HG02870 (cell line): ENCODE data around the gene TBX18.

Source experiments
- ATAC-seq: cut with Tn5 transposase; IDR thresholded peaks from one replicate; pipeline ENCODE4 v1.9.1; 2021; ENCODE audit warnings: mild to moderate bottlenecking, moderate library complexity; ENCODE audit not compliant: unreplicated experiment

Gene TBX18

DNA sequence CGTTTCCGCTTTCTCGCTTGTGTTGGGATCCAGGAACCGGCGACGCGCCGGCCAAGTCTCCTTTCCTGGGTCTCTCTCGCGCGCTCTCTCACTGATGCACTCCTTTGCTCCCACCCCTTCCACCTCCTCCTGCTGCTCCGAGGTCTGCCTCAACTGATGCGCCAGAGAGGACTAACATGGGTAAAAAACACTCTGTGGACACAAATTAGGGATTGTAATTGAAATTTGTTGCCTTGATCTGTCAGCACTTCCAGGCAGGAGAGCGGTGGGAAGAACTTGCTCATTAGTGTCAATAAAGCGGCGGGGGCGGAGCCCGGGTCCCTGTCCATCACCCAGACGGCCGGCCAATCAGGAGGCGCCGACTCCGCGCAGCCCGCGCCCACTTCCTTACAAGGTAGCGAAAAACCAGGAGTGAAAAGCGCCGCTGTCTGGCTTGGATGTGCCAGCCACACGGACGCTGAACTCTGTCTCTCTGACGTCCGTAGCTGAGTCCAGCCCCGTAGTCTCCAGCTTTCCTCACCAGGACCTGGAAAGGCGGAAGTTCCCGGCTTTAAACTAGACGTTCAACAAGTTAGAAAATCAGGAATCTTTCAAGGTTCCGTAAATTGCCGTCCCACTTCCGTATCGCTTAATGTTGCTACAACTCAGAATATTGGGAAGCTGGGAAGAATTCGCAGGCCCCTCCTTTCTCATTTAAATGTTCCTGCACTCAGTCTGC lies at the start of gene TBX18:
Gene TBX18, minus strand, starts transcription at position 267 of the 718 bp plus-strand sequence. CDS start 417 bp downstream, outside the sequence.
- no peak for ATAC-seq

DNA sequence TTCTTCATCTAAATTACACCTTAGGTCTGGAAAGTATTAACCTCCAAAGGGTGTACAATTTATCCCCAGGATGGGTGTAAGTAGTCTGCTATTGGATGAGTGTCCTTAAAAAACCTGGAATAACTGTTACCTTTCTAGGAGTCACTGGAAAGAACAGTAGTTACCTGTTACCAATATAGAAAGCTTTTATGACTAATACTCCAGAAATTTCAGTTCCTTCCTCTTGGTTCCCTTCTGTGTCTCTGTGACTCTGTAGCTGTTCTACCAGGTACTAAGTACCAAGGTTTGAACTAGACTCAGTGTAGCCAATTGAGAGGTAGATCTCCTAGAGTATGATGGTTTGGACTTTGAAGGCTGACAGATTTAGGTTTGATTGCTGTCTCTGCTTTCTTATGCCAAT lies 47.0 kb upstream of the TBX18 start:
- ATAC-seq: no peak

DNA sequence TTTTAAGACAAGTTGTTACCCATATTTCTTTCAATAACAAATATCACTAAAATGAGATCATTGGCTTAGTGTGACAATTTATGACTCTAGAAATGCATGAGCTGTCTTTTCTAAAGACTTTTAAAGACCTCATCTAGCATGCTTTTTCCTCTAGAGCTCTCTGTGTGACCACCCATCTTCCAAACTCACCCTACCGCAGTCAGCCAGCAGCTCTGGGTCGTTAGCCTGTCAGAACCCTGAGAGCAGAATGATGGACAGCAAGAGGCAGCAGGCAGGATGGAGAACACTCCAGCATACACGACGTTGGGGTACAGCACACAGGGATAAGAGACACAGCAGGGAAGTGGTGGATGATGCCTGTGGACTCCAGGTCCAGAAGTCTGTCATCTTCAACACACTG lies 45.1 kb upstream of the TBX18 start:
- no peak for ATAC-seq

DNA sequence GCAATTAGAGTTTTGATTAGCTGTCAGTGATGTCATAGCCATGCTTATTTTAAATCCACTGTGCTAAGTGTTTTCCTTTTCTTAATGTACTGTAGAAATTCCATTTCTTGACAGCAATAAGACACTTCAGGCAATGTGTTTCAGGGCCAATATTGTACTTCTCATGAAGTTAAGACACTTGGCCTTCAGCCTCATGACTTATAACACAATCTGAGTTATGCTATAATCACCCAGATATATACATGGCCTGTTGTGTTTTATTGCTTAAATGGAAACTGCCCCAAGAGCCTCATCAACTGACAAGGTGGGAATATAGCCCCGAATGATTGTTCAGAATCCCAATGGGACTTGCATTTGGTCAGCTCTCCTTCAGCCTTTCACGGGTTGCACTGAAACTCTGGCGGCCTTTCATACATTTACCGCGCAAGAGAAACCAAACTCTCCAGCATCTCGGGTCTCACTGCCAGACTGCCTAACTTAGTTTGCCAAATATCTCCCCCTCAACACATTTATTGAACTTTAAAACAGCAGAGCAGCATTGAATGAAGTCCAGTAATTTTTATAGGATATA lies 44.2 kb upstream of the TBX18 start:
- ATAC-seq: no peak

DNA sequence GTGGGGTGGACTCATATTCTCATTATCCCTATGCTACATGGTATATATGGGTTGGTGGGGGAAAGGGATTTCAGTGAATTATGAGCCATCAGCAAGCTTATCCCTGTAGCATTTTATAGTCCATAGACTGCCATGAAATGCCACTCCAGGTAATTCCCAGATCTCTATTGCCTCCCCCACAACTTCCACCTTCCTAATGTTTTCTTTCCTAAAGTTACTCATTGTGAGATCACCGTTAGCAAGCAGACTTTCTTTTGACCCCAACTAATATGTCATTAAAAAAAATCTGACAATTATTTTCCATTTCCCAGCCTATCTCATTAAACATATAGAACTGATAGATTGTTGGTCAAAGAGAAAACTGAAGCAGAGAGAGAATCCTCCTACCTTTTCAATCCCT lies 40.7 kb upstream of the TBX18 start:
- ATAC-seq: no peak

DNA sequence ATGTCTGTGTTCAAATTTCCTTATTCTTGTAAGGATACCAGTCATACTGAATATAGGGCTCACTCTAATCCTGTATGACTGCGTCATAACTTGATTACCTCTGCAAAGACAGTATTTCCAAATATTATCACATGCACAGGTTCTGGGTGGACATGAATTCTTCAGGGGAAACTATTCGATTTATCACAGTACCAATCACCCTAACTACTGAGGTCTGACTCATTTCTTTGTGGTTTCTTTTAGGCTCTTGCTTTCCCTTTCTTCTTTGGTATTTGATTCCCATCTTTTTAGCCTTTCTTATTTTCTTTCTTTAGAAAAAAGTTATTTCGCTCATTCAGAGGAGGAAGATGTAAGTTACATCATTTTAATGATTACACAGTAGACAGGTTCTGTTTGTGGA lies 40.3 kb upstream of the TBX18 start:
- ATAC-seq: no peak

DNA sequence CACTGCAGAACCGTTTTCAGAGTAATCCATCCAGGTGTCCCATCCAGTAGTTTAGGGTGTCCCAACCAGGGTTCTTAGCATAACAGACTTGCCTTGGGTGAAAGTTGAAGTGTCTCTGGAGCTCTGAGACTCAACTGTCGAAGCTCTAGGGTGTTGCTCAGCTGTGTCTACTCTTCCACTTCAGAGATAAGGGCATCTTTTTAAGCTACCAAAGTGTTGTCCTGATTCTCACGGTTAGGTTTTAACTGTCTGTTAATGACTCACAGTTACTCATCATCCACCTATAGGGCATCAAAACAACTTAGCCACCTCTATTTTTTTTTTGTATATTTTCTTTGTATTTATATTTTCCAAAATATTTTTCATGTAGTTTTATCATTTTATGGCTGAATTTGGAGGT lies 36.9 kb upstream of the TBX18 start:
- ATAC-seq: no peak

DNA sequence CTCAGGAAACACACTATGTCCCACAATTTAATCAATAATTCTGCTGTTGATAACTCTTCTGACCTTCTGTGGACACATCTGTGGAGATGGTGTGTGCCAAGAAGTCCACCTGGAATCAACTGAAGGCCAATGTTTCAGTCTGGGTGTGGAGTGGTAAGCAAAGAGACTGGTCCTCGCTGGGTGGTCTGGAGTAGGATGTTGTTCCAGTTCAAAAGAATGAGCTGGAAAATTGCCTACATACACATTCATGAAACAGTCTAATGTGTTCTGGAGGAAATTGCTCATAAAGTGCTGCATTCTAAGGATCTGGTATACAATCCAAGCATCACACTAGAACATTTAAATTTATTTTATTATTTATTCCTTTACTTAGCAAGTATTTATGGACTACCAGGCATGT lies 33.9 kb upstream of the TBX18 start:
- ATAC-seq: no peak

DNA sequence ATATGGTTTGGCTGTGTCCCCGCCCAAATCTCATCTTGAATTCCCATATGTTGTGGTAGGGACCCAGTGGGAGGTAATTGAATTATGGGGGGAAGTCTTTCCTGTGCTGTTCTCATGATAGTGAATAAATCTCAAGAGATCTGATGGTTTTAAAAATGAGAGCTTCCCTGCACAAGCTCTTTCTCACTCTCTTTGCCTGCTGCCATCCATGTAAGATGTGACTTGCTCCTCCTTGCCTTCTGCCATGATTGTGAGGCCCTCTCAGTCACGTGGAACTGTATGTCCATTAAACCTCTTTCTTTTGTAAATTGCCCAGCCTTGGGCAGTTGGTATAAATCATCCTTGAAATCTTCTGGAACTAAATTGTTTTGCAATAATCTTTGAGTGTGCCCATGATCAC lies 31.9 kb upstream of the TBX18 start:
- ATAC-seq: no peak

DNA sequence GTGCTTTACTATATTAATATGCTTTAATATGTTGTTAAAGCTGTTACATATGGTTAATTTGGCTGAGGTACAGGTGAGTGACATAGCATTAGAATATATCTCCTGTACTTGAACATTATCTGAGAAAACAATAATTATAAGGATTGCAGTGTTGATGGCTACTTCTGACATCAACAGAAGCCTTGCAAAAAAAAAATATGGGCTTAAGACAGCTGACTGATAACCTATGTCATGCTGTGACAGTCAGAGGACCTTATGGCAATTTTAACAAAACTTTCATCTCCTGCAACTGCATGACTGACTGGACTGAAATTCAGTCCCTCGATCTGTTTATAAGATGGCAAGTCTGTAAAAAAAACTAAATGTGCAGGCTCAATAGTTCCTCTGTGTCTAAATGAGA lies 27.5 kb upstream of the TBX18 start:
- ATAC-seq: no peak

DNA sequence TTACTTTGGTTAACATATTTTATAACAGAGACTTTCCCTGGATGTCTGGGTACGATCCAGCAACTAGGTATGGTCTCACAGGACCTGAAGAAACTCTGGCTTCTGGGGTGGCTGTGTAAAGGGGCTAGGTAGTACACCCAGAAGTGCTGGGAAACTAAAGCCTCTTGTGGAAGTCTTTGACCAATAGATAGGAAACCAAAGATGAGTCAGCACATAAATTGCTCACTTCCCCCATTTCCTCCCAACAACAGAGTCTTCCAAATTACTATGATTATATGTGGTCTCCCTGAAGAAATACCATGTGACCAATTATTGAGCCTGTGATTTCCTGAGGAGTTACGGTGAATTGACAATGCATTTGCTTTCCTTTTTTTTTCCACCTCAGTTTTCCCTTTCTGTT lies 26.8 kb upstream of the TBX18 start:
- no peak for ATAC-seq

DNA sequence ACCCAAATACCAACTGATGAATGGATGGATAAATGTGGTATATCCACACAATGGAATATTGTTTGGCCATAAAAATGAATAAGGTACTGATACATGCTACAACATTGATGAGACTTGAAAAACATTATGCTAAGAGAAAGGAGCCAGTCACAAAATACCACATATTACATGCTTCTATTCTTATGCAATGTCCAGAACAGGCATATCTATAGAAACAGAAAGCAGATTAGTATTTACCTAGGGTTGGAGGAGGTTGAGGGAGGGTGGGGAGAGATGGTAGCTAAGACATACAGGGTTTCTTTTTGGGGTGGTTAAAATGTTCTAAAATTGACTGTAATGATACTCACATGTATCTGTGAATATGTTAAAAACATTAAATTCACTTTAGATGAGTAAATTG lies 24.8 kb upstream of the TBX18 start:
- no peak for ATAC-seq

DNA sequence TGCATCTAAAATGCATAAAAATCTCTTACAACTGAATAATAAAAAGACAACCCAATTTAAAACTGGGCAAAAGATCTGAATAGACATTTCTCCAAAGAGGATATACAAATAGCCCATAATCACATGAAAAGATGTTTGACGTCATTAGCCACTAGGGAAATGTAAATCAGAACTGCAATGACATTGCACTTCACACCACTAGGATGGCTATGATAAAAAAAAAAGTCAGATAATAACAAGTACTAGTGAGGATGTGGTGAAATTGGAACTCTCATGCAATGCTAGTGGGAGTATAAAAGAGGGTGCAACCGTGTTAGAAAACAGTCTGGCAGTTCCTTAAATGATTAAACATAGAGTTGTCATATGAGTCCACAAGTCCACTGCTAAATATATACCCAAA lies 24.3 kb upstream of the TBX18 start:
- ATAC-seq: no peak

DNA sequence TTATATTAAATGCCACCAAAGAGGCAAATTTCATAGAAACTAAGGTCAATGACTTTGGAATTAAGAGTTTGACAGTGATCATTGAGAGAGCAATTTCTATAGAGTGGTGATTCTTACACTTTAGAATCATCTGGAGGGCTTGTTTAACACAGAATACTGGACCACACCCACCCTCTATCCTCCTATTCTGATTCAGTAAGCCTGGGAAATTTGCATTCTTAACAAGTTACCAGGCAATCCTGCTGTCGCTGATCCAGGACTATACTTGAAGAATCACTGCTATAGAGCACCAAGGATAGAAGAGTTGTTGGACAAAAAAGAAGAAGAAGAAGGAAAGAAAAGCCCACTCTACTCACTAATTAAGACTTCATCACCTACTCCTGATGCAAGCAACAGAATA lies 21.3 kb upstream of the TBX18 start:
- no peak for ATAC-seq

DNA sequence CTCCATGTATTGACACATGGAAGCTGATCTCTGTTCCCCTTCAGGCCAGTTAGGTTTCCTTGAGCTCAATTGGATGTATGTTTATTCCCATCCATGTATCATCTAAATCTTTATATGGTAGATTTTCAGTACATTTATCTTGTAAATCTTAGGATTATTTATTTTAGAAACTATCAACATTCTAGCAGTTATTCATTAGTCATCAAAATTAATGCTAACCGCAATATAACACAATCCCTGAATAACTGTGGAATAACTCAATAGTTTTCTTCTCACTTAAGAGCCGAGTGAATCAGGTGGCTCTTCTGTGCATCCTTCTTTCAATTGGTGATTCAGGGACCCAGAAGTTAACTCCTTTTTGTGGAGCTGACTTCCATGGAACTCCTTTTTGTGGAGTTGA lies 15.5 kb upstream of the TBX18 start:
- ATAC-seq: no peak

DNA sequence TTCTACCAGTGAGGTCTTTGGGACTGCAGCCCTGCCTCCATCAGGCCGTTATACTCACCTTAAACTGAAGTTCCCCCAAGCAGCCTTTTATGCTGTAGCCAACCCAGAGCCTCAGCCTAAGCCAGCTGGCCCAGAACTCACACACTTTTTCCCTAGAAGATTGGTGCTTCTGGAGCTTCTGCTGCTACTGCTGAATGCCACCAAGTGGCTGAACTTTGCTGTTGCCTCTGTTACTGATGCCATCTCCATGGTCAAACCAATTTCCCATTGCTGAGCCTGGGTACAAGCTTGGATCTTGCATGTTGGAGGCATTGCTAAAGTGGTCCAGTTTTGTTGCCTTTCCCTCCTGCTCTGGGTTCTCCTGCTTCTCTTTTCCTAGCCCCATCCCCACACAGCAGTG lies 15.0 kb upstream of the TBX18 start:
- ATAC-seq: no peak

DNA sequence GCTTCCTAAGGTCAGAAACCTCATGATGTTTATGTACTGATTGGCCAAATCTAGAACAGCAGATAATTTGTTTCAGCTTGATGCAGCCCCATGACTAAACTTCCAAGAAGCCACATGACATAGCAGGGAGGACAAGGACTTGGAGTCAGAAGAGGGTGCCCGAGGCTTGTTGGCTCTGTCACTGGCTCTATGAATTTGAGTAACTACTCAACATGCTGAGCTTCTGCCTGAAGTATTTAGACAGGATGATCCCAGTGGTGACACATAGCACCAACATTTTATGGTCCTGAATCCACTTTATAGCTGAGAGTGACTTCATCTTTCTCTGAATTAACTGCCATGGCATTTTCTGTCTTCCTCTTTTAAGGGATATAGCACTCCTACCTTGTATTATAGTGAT lies 13.5 kb upstream of the TBX18 start:
- no peak for ATAC-seq

DNA sequence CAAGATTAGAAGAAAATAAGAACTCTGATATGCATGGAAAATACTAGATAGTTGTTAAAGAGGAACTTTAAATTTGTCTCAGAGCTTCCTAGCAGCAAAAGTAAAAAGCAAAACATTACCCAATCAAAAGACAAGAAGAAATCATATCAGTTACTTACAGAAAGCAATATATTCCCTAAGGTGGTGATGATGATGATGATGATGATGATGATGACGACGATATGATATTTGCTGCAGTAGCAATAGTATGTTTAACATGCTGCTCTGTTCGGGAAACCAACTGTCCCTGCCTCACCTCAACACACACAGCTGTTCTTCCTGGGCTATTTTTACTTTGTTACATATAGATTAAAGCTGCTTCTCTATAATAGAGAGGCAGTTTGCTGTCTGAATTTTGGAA lies 12.0 kb upstream of the TBX18 start:
- no peak for ATAC-seq

DNA sequence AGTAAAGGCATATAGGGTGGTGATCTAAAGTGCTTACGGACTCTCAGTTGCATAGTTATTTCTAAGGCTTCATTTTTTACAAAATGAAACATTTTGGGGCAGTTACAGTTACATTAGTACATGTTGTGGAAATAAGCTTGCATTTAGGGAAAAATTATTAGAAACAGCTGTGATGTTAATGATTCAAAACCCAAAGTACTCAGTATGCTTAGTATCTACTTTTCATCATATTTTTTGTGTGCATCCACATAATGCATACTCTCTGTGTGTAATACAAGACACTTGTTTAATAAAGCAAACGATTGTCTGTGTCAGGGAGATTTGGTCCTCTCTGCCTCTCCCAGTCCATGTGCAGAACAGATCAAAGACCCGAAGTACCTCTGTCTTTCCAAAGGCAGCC lies 11.4 kb upstream of the TBX18 start:
- no peak for ATAC-seq

DNA sequence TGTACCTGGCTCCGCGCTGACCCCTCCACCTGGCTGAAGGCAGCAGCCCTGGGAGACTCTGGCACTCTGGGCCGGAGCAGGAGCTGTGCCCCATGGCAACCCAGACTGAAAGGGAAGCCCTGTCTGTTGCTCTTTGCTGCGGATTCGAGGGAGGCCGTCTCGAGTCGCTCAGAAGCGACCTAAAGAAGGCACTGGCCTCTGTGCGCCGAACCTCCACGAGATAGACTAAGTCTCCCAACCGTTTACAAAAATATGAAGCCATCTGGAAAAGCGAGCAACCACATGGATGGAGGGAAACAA lies 10.5 kb upstream of the TBX18 start:
- peak; percentile 6 for ATAC-seq

DNA sequence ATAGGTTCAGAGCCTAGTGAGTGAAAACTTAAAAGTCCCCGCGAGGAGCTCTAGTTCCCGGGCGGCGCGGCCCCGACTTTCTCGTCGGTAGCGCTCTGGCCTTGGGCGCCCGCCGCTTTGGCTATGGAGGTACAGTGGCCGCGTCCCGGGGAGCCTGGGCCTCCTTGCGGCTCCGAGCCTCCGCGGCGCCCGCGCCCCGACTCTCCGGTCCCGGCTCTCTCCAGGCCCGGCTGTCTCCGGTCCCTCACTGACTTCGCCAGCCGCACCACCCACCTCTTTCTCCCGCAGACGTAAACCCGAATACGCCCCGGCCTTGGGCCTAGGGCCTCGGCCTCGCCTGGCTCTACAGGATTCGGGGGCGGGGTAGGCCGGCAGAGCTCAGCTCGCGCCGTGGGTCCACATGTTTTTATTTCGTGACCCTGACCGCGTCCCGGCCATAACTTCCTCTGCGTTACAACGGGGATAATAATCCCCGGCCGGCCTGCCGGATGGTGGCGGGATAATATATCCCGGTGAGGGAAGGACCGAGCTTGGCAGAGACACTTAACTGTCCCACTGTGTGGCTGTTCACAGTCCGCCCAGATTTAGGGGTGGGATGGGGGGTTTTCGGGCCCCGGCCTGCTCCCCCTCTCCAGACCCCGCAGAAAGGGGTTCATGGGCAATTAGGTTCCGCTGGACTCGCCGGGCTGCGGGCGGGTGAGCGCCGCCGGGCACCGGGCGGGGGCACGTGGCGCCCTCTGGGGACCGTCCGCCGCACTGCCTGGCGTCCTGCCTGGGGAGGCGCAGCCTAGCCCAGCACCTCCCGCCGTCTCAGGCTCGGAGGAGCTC lies 10.0 kb upstream of the TBX18 start:
- ATAC-seq: peak; percentile 53

DNA sequence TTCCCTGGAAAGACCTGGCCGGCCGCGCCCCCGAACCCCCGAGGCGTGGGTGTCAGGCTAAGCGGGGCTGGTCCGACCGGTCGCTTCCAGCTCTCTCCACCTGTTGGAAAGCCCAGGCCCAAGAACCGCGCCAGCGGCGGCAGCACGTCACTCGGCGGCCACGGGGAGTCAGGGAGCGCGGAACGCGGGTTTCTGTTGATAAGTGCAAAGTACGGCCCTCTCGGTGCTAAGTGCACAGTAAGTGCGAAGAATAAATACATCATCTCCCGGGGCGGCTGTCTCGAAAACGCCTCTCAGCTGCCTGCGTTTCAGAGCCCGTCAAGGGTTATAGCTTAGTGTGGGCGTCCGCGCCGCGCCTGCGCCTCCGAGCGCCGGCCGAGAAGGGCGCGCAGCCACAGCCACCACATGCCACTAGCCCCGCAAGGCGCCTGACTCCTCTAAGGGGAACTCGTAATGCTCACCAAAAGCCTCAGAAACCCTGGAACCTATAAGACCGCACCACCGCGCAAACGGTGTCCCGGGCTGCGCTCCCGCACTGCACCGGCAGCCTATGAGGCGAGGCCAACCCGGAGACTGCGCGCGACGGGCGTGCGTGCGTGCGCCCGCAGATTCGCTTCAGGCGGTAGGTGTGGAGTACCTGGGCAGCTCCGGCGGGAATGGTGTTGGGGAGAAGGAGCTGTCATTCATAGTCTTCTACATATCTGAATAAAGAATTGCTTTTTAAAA lies 9.2 kb upstream of the TBX18 start:
- no peak for ATAC-seq
